Measurements from ENCODE around the gene THSD4. TPM values are rescaled to one million over a fixed set of nuclear protein-coding genes. Genes with fewer than 3 reads are reported as not detected.

The THSD4 gene
- polyA plus RNA-seq, 2 of the 4 experiments (the other 2 are of a cell fraction): 15.8 to 40.7 TPM

DNA sequence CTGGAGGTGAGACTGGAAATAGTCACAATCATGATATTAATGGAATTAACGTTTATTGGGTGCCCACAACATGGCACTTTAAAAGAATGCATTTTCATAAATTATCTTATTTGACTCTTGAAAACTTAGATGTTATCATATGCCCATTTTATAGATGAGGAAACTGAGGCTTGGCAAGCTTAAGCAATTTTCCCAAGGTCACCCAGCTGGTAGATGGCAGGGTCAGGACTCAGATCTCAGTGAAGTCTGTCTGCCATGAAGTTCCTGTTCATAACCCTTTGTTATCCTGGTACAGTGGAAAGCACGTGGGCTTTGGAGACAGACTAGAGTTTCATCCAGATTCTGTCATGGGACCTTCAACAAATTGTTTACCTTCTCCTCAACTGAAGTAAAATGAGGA is 520.5 kb downstream of the THSD4 start:
- H3K27ac ChIP-seq: no peak overlapping the region
- ChIA-PET POLR2A (no interaction called here), CTCF (interaction anchor here (0.9 to 1.5 kb wide), 4 partner anchors 13 to 43 kb away, joined by 3 to 4 read pairs (median 4); no protein-coding TSS in a partner anchor)
- DNase-seq (ENCODE audit: low read depth in 1 of 2, low spot score in 1 of 2): no peak
- no peak overlapping the region for H3K4me3 ChIP-seq
- H3K4me2 ChIP-seq: no peak overlapping the region
- TF ChIP-seq KDM1A (IDR thresholded peaks at IDR 0.05; ENCODE audit: low read depth) (0 out of 2 replicates have a peak, but pooled peaks have one; percentile 11), HOXB5 (CRISPR knock-in tag; IDR thresholded peaks at IDR 0.05) (no peak)
- no peaks in the 10 kb centered on the region for H3K9me3 ChIP-seq
- H3K4me1 ChIP-seq: no peaks in the 10 kb centered on the region
- no peak for FAIRE-seq
- 85% methylated on average over 2 of the region's 2 CpGs for WGBS (ENCODE audit: missing lambda C conversion rate)
- no peak for ATAC-seq

DNA sequence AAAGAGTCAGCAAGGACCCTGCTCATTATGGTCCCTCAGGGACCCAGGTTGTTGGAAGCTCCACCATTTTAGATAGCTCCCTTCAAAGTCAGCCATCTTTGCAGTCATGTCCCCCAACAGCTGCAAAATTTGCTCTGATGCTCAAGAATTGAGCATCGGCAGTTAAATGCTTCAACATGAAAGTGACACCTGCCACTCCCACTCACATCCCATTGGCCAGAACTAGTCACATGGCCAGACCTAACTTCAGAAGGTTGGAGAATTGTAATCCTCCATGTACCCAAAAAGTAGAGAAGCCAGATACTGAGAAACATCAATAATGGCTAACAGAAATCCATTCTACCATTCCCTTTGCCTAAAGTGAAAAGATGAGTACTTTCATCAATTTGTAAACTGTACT is 523.6 kb downstream of the THSD4 start:
- ChIA-PET POLR2A (no interaction called here), CTCF (interaction anchor here (0.6 to 1.0 kb wide), 3 partner anchors 9 to 23 kb away, joined by 3 to 5 read pairs (median 3); no protein-coding TSS in a partner anchor)
- no peak overlapping the region for H3K27ac ChIP-seq
- no peaks in the 10 kb centered on the region for H3K4me1 ChIP-seq
- TF ChIP-seq, protein P1, sequence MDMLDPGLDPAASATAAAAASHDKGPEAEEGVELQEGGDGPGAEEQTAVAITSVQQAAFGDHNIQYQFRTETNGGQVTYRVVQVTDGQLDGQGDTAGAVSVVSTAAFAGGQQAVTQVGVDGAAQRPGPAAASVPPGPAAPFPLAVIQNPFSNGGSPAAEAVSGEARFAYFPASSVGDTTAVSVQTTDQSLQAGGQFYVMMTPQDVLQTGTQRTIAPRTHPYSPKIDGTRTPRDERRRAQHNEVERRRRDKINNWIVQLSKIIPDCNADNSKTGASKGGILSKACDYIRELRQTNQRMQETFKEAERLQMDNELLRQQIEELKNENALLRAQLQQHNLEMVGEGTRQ (IDR thresholded peaks at IDR 0.05): peak; percentile 43; the same call in 1 of the 2 replicates
- no peak for TF ChIP-seq RARB (CRISPR knock-in tag; IDR thresholded peaks at IDR 0.05)
- no peak for FAIRE-seq
- H3K9me3 ChIP-seq: no peaks in the 10 kb centered on the region
- no peak for DNase-seq (ENCODE audit: low read depth in 1 of 2, low spot score in 1 of 2)
- no peak overlapping the region for H3K4me2 ChIP-seq
- H3K4me3 ChIP-seq: no peak overlapping the region
- no peak for ATAC-seq
- WGBS (ENCODE audit: missing lambda C conversion rate): 100% methylated on average over 1 of the region's 1 CpG

DNA sequence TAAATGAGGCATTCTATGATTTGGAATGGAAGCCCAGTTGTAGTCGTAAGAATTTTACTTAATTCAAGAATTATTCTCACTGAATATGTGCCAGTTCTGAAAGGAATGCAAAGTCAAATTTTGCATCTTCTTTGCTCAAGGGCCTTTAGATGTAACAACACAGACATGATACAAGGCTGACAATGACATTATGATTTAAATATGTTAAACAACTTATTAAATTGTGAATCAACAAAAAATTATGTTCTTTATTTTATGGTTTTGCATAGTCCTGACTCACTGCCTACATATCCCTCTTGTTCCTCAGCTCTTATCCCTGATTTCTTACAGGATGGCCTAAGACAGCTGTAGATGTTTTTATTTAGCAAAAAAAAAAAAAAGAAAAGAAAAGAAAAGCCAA is 524.2 kb downstream of the THSD4 start:
- no peaks in the 10 kb centered on the region for H3K4me1 ChIP-seq
- ChIA-PET CTCF (interaction anchor here (0.9 kb wide), 1 partner anchor 24 kb away, joined by 3 read pairs; no protein-coding TSS in a partner anchor), POLR2A (no interaction called here)
- TF ChIP-seq, protein P2, sequence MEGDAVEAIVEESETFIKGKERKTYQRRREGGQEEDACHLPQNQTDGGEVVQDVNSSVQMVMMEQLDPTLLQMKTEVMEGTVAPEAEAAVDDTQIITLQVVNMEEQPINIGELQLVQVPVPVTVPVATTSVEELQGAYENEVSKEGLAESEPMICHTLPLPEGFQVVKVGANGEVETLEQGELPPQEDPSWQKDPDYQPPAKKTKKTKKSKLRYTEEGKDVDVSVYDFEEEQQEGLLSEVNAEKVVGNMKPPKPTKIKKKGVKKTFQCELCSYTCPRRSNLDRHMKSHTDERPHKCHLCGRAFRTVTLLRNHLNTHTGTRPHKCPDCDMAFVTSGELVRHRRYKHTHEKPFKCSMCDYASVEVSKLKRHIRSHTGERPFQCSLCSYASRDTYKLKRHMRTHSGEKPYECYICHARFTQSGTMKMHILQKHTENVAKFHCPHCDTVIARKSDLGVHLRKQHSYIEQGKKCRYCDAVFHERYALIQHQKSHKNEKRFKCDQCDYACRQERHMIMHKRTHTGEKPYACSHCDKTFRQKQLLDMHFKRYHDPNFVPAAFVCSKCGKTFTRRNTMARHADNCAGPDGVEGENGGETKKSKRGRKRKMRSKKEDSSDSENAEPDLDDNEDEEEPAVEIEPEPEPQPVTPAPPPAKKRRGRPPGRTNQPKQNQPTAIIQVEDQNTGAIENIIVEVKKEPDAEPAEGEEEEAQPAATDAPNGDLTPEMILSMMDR (IDR thresholded peaks at IDR 0.05): no peak
- TF ChIP-seq, protein P3, sequence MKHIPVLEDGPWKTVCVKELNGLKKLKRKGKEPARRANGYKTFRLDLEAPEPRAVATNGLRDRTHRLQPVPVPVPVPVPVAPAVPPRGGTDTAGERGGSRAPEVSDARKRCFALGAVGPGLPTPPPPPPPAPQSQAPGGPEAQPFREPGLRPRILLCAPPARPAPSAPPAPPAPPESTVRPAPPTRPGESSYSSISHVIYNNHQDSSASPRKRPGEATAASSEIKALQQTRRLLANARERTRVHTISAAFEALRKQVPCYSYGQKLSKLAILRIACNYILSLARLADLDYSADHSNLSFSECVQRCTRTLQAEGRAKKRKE (CRISPR knock-in tag; IDR thresholded peaks at IDR 0.05; ENCODE audit: low read depth): no peak
- TF ChIP-seq ZFP36 (IDR thresholded peaks at IDR 0.05; ENCODE audit: borderline replicate concordance, partially characterized antibody): no peak
- no peak for TF ChIP-seq EHMT2 (IDR thresholded peaks at IDR 0.05; ENCODE audit: low read depth)
- no peak for TF ChIP-seq EP300 (IDR thresholded peaks at IDR 0.05)
- TF ChIP-seq TFCP2L1 (CRISPR knock-in tag; IDR thresholded peaks at IDR 0.05): no peak
- no peak for TF ChIP-seq GATA3 (IDR thresholded peaks at IDR 0.05; ENCODE audit: borderline replicate concordance)
- TF ChIP-seq PHF8 (IDR thresholded peaks at IDR 0.05; ENCODE audit: borderline replicate concordance, low read depth): no peak
- no peak for TF ChIP-seq CHD2 (IDR thresholded peaks at IDR 0.05; ENCODE audit: low read length, partially characterized antibody)
- no peak for TF ChIP-seq HDAC2 (IDR thresholded peaks at IDR 0.05)
- TF ChIP-seq ZNF302 (CRISPR knock-in tag; IDR thresholded peaks at IDR 0.05): no peak
- TF ChIP-seq FOSL2 (IDR thresholded peaks at IDR 0.05): no peak
- TF ChIP-seq FOSL2 (CRISPR knock-in tag; IDR thresholded peaks at IDR 0.05): no peak
- no peak for TF ChIP-seq ZSCAN20 (CRISPR knock-in tag; IDR thresholded peaks at IDR 0.05)
- TF ChIP-seq, protein P4, sequence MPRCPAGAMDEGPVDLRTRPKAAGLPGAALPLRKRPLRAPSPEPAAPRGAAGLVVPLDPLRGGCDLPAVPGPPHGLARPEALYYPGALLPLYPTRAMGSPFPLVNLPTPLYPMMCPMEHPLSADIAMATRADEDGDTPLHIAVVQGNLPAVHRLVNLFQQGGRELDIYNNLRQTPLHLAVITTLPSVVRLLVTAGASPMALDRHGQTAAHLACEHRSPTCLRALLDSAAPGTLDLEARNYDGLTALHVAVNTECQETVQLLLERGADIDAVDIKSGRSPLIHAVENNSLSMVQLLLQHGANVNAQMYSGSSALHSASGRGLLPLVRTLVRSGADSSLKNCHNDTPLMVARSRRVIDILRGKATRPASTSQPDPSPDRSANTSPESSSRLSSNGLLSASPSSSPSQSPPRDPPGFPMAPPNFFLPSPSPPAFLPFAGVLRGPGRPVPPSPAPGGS (IDR thresholded peaks at IDR 0.05): no peak
- no peak for TF ChIP-seq NFE2L2 (conservative IDR thresholded peaks at IDR 0.05; ENCODE audit: low read length)
- WGBS (ENCODE audit: missing lambda C conversion rate): 88% methylated on average over 1 of the region's 1 CpG
- H3K9me3 ChIP-seq: no peaks in the 10 kb centered on the region
- H3K27ac ChIP-seq: no peak overlapping the region
- FAIRE-seq: peak; percentile 7
- no peak for ATAC-seq
- H3K4me3 ChIP-seq: no peak overlapping the region
- no peak for DNase-seq (ENCODE audit: low read depth in 1 of 2, low spot score in 1 of 2)
- no peak overlapping the region for H3K4me2 ChIP-seq

Data from A549 (cell line).